ENCODE results near the gene ARHGEF3.

Gene ARHGEF3, protein sequence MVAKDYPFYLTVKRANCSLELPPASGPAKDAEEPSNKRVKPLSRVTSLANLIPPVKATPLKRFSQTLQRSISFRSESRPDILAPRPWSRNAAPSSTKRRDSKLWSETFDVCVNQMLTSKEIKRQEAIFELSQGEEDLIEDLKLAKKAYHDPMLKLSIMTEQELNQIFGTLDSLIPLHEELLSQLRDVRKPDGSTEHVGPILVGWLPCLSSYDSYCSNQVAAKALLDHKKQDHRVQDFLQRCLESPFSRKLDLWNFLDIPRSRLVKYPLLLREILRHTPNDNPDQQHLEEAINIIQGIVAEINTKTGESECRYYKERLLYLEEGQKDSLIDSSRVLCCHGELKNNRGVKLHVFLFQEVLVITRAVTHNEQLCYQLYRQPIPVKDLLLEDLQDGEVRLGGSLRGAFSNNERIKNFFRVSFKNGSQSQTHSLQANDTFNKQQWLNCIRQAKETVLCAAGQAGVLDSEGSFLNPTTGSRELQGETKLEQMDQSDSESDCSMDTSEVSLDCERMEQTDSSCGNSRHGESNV

GRCh38 chr3:56801662-56802377 lies at the start of gene ARHGEF3:
Gene ARHGEF3 (minus strand): TSS chr3:56801949. CDS start chr3:56801798, 151 bp downstream.
- Histone ChIP-seq H3K27me3 (replicated peaks) (no peaks in the 10 kb centered on the region), H3K4me3 (ENCODE audit: low read depth, low read length) (peak within 1 kb of the TSS; percentile 85), H3K27ac (no peak within 1 kb of the TSS), H3K36me3 (replicated peaks) (no peaks in the 10 kb centered on the region)
- TF ChIP-seq, protein P1, sequence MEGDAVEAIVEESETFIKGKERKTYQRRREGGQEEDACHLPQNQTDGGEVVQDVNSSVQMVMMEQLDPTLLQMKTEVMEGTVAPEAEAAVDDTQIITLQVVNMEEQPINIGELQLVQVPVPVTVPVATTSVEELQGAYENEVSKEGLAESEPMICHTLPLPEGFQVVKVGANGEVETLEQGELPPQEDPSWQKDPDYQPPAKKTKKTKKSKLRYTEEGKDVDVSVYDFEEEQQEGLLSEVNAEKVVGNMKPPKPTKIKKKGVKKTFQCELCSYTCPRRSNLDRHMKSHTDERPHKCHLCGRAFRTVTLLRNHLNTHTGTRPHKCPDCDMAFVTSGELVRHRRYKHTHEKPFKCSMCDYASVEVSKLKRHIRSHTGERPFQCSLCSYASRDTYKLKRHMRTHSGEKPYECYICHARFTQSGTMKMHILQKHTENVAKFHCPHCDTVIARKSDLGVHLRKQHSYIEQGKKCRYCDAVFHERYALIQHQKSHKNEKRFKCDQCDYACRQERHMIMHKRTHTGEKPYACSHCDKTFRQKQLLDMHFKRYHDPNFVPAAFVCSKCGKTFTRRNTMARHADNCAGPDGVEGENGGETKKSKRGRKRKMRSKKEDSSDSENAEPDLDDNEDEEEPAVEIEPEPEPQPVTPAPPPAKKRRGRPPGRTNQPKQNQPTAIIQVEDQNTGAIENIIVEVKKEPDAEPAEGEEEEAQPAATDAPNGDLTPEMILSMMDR (IDR thresholded peaks at IDR 0.05; ENCODE audit: low read depth, low read length, missing control alignments): peak; percentile 68
- peak; percentile 55 for DNase-seq
- in situ Hi-C loops (cut with HindIII; ENCODE audit: low pct_ligation_motif_present, low sequenced_read_pairs): no loop called here

DNA sequence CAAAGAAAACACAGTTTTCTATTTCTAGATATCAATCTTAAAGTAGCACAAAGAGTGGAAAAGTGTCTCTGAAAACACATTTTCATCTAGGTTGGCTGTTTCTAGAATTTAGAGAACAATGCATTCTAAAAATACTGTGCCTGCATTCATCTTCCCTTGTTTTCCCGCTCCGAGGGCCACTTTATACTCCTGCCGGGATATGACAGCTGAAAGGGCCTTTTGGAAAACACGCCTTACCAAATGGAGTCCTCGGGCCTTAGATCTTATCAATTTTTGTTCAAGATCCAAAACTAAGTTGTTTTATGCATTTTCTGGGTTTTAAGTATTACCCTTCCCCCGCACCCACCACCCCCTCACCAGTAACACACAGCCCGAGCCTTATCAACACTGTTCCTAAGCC lies 47.9 kb upstream of the ARHGEF3 start:
- in situ Hi-C loops (cut with HindIII; ENCODE audit: low pct_ligation_motif_present, low sequenced_read_pairs): no loop called here
- DNase-seq: no peak
- H3K27me3 ChIP-seq (replicated peaks): no peaks in the 10 kb centered on the region
- no peak overlapping the region for H3K27ac ChIP-seq
- H3K36me3 ChIP-seq (replicated peaks): no peaks in the 10 kb centered on the region
- H3K4me3 ChIP-seq (ENCODE audit: low read depth, low read length): no peak overlapping the region
- TF ChIP-seq, protein P1 (IDR thresholded peaks at IDR 0.05; ENCODE audit: low read depth, low read length, missing control alignments): no peak

GRCh38 chr3:56845505-56845904 lies 43.8 kb upstream of the ARHGEF3 start:
- H3K4me3 ChIP-seq (ENCODE audit: low read depth, low read length): no peak overlapping the region
- in situ Hi-C loops (cut with HindIII; ENCODE audit: low pct_ligation_motif_present, low sequenced_read_pairs): no loop called here
- TF ChIP-seq, protein P1 (IDR thresholded peaks at IDR 0.05; ENCODE audit: low read depth, low read length, missing control alignments): no peak
- no peaks in the 10 kb centered on the region for H3K27me3 ChIP-seq (replicated peaks)
- H3K27ac ChIP-seq: no peak overlapping the region
- no peak for DNase-seq
- no peaks in the 10 kb centered on the region for H3K36me3 ChIP-seq (replicated peaks)

- Histone ChIP-seq H3K36me3 (replicated peaks) (no peaks in the 10 kb centered on the region), H3K27ac (no peak overlapping the region), H3K4me3 (ENCODE audit: low read depth, low read length) (no peak overlapping the region), H3K27me3 (replicated peaks) (no peaks in the 10 kb centered on the region)
- in situ Hi-C loops (cut with HindIII; ENCODE audit: low pct_ligation_motif_present, low sequenced_read_pairs): no loop called here
- TF ChIP-seq, protein P1 (IDR thresholded peaks at IDR 0.05; ENCODE audit: low read depth, low read length, missing control alignments): no peak
- no peak for DNase-seq
These were observed 42.8 kb upstream of the ARHGEF3 start for GRCh38 chr3:56844536-56844935.

- H3K27ac ChIP-seq: no peak overlapping the region
These were observed 38.3 kb upstream of the ARHGEF3 start for GRCh38 chr3:56839784-56840715.

More at GRCh38 chr3:56839784-56840715, 38.3 kb upstream of the ARHGEF3 start:
- no peak overlapping the region for H3K4me3 ChIP-seq (ENCODE audit: low read depth, low read length)
- H3K27me3 ChIP-seq (replicated peaks): no peaks in the 10 kb centered on the region
- in situ Hi-C loops (cut with HindIII; ENCODE audit: low pct_ligation_motif_present, low sequenced_read_pairs): no loop called here
- TF ChIP-seq, protein P1 (IDR thresholded peaks at IDR 0.05; ENCODE audit: low read depth, low read length, missing control alignments): no peak
- DNase-seq: peak; percentile 55
- no peaks in the 10 kb centered on the region for H3K36me3 ChIP-seq (replicated peaks)

Data from brain microvascular endothelial cell (primary cell).